ENCODE data around the gene PPM1H.

PPM1H gene

GRCh38 chr12:62726471-62726980, 208.4 kb downstream of the PPM1H start:
- DNase-seq, result no peak

GRCh38 chr12:62725781-62726180, 209.2 kb downstream of the PPM1H start:
- DNase-seq, result no peak

GRCh38 chr12:62724947-62725451, 210.0 kb downstream of the PPM1H start:
- no peak for DNase-seq

- no peak for DNase-seq
These were observed 210.7 kb downstream of the PPM1H start for GRCh38 chr12:62724285-62724684.

GRCh38 chr12:62722971-62723680, 211.8 kb downstream of the PPM1H start:
- no peak for DNase-seq

GRCh38 chr12:62720661-62721330, 214.2 kb downstream of the PPM1H start:
- DNase-seq, result no peak

- no peak for DNase-seq
These were observed 214.9 kb downstream of the PPM1H start for GRCh38 chr12:62720025-62720424.

GRCh38 chr12:62718762-62719426, 216.1 kb downstream of the PPM1H start:
- DNase-seq, result no peak

- no peak for DNase-seq
These were observed 217.3 kb downstream of the PPM1H start for GRCh38 chr12:62717643-62718042.

GRCh38 chr12:62716866-62717525, 218.0 kb downstream of the PPM1H start:
- no peak for DNase-seq

GRCh38 chr12:62716037-62716436, 218.9 kb downstream of the PPM1H start:
- no peak for DNase-seq

- no peak for DNase-seq
These were observed 219.9 kb downstream of the PPM1H start for GRCh38 chr12:62714774-62715721.

GRCh38 chr12:62714181-62714773, 220.7 kb downstream of the PPM1H start:
- no peak for DNase-seq

GRCh38 chr12:62713723-62714122, 221.2 kb downstream of the PPM1H start:
- no peak for DNase-seq

GRCh38 chr12:62712681-62713573, 222.0 kb downstream of the PPM1H start:
- no peak for DNase-seq

- no peak for DNase-seq
These were observed 223.2 kb downstream of the PPM1H start for GRCh38 chr12:62711631-62712241.

GRCh38 chr12:62709311-62709710, 225.6 kb downstream of the PPM1H start:
- DNase-seq, result no peak

GRCh38 chr12:62707939-62708338, 227.0 kb downstream of the PPM1H start:
- DNase-seq, result no peak

GRCh38 chr12:62705846-62706245, 229.1 kb downstream of the PPM1H start:
- DNase-seq, result no peak

- DNase-seq, result no peak
These were observed 232.0 kb downstream of the PPM1H start for GRCh38 chr12:62703011-62703380.

Data from activated naive CD4-positive, alpha-beta T cell (primary cell).